ENCODE data around the gene FXR2. TPM values are rescaled to one million over a fixed set of nuclear protein-coding genes. Genes with fewer than 3 reads are reported as not detected.
A peak's percentile ranks its signal among the peaks of the same experiment; 100 is the strongest.

Gene FXR2
- total RNA-seq, 2 experiments from 2014 or later = 32.1 to 32.4 TPM

- Histone ChIP-seq H3K27ac (ENCODE audit: low read depth, low read length, poor library complexity, severe bottlenecking) (peak overlapping the region; percentile 80), H3K9me2 (ENCODE audit: insufficient read depth, low read length) (no peaks in the 10 kb centered on the region), H3K9me3 (ENCODE audit: low read length) (no peaks in the 10 kb centered on the region), H3K4me3 (ENCODE audit: low read depth, low read length, poor library complexity, severe bottlenecking) (peak overlapping the region; percentile 94), H3K4me2 (ENCODE audit: low read length) (peak overlapping the region; percentile 74), H3K36me3 (ENCODE audit: insufficient read depth, low read length) (peaks cover 22% of the 10 kb centered on the region), H2AFZ (ENCODE audit: low read length) (no peak overlapping the region; the same call in 1 of the 2 replicates), H4K20me1 (ENCODE audit: insufficient read depth, low read length) (no peaks in the 10 kb centered on the region), H3K79me2 (ENCODE audit: insufficient read depth, low read depth, low read length) (peaks cover 31% of the 10 kb centered on the region; the same call in 1 of the 2 replicates), H3K4me1 (ENCODE audit: insufficient read depth, low read length, poor library complexity, severe bottlenecking) (peaks cover 47% of the 10 kb centered on the region)
- ChIA-PET POLR2A (interaction anchor here (0.6 to 1.5 kb wide), 11 partner anchors 13 to 686 kb away, joined by 3 to 9 read pairs (median 3); partner anchors contain the start of genes TMEM102 and TNFSF12), CTCF (ENCODE audit: unreplicated experiment) (interaction anchor here (0.6 to 2.3 kb wide), 8 partner anchors 46 to 223 kb away, joined by 3 to 18 read pairs (median 3); partner anchors contain the start of genes TMEM95 and WRAP53)
- peak; percentile 81 for DNase-seq (ENCODE audit: low spot score)
- TF ChIP-seq CTCF (conservative IDR thresholded peaks at IDR 0.05; ENCODE audit: low read length) (no peak; the same call in 1 of the 2 replicates), EZH2phosphoT487 (IDR thresholded peaks at IDR 0.05; ENCODE audit: borderline replicate concordance, low read depth, low read length) (no peak)
- intact Hi-C loops (cut with micrococcal nuclease; ENCODE audit: unreplicated experiment) = loop anchor here (1.0 to 2.0 kb wide), 5 partner anchors 12 to 204 kb away; partner anchors contain the start of gene POLR2A
- no TSS peak for BruUV-seq (replicated peaks)
Measured at GRCh38 chr17:7560172-7561027, 54.3 kb downstream of the FXR2 start.

GRCh38 chr17:7559320-7560171 lies 55.2 kb downstream of the FXR2 start:
- intact Hi-C loops (cut with micrococcal nuclease; ENCODE audit: unreplicated experiment) = loop anchor here (2.0 kb wide), 1 partner anchor 75 kb away; the partner anchor contains the start of gene POLR2A
- Histone ChIP-seq H3K27ac (ENCODE audit: low read depth, low read length, poor library complexity, severe bottlenecking) (no peak overlapping the region), H3K4me1 (ENCODE audit: insufficient read depth, low read length, poor library complexity, severe bottlenecking) (peaks cover 47% of the 10 kb centered on the region), H3K4me3 (ENCODE audit: low read depth, low read length, poor library complexity, severe bottlenecking) (no peak overlapping the region), H3K79me2 (ENCODE audit: insufficient read depth, low read depth, low read length) (peaks cover 25% of the 10 kb centered on the region; the same call in 1 of the 2 replicates), H2AFZ (ENCODE audit: low read length) (no peak overlapping the region), H3K36me3 (ENCODE audit: insufficient read depth, low read length) (peaks cover 14% of the 10 kb centered on the region; the same call in 1 of the 2 replicates), H3K9me3 (ENCODE audit: low read length) (no peaks in the 10 kb centered on the region), H3K9me2 (ENCODE audit: insufficient read depth, low read length) (no peaks in the 10 kb centered on the region), H3K4me2 (ENCODE audit: low read length) (peak overlapping the region; percentile 74), H4K20me1 (ENCODE audit: insufficient read depth, low read length) (no peaks in the 10 kb centered on the region)
- DNase-seq (ENCODE audit: low spot score) = no peak
- POLR2A ChIA-PET = interaction anchor here (1.0 to 1.5 kb wide), 4 partner anchors 12 to 125 kb away, joined by 3 to 9 read pairs (median 3); partner anchors contain the start of genes TMEM102 and TNFSF12
- CTCF ChIA-PET (ENCODE audit: unreplicated experiment) = interaction anchor here (0.5 to 2.3 kb wide), 5 partner anchors 45 to 222 kb away, joined by 3 to 18 read pairs (median 3); no protein-coding TSS in a partner anchor
- TF ChIP-seq CTCF (conservative IDR thresholded peaks at IDR 0.05; ENCODE audit: low read length) (no peak), EZH2phosphoT487 (IDR thresholded peaks at IDR 0.05; ENCODE audit: borderline replicate concordance, low read depth, low read length) (no peak)
- no TSS peak for BruUV-seq (replicated peaks)
